Keratinocyte (primary cell): ENCODE data around the gene RAD54L. TPM values are rescaled to one million over a fixed set of nuclear protein-coding genes. Genes with fewer than 3 reads are reported as not detected.

Source experiments
- DNase-seq: peaks from one replicate; pipeline ENCODE4 v3.0.0-alpha.2; 2011; ENCODE audit warnings: low read depth, missing footprints, low spot score
- FAIRE-seq: peaks from 2 replicates; lab custom pipeline; 2011; peaks lifted over from hg19 to GRCh38; lab: Jason Lieb, UNC
- H2AFZ ChIP-seq: 2 replicates; pipeline ENCODE4 v1.6.0; 2012; ENCODE audit warnings: low read length, control low read depth, inconsistent platforms; ENCODE audit not compliant: control insufficient read depth
- H3K27ac ChIP-seq: 2 replicates; pipeline ENCODE4 v1.5.1; 2011; ENCODE audit warnings: low read length; ENCODE audit not compliant: control insufficient read depth, insufficient read depth
- H3K27me3 ChIP-seq: 3 replicates; pipeline ENCODE4 v1.6.0; 2011; ENCODE audit warnings: low read length; ENCODE audit not compliant: control insufficient read depth, insufficient read depth; ENCODE audit errors: extremely low read depth
- H3K36me3 ChIP-seq, 2 experiments: 2 replicates in 1 of 2; 3 replicates in 1 of 2; pipeline ENCODE4 v1.5.1; 2011; ENCODE audit warnings: low read length in 2 of 2, mild to moderate bottlenecking in 1 of 2; ENCODE audit not compliant: control insufficient read depth in 2 of 2, insufficient read depth in 2 of 2; ENCODE audit errors: extremely low read depth in 1 of 2
- H3K4me1 ChIP-seq: 3 replicates; pipeline ENCODE4 v1.5.1; 2011; ENCODE audit warnings: low read length; ENCODE audit not compliant: control insufficient read depth, insufficient read depth; ENCODE audit errors: extremely low read depth
- H3K4me2 ChIP-seq: 3 replicates; pipeline ENCODE4 v1.6.0; 2011; ENCODE audit warnings: low read depth, low read length; ENCODE audit not compliant: control insufficient read depth, insufficient read depth; ENCODE audit errors: extremely low read depth
- H3K4me3 ChIP-seq, 3 experiments: fragments of 200-600 bp in 1 of 3; sonication (generic) in 1 of 3; 2 replicates in 2 of 3; 3 replicates in 1 of 3; pipeline ENCODE4 v1.5.1; 2011 to 2016; ENCODE audit warnings: low read length in 3 of 3, mild to moderate bottlenecking in 3 of 3, control low read depth in 2 of 3, inconsistent platforms in 1 of 3, low read depth in 1 of 3, mixed read lengths in 1 of 3, mixed run types in 1 of 3, moderate library complexity in 1 of 3; ENCODE audit not compliant: control insufficient read depth in 2 of 3, insufficient read depth in 2 of 3; ENCODE audit errors: extremely low read depth in 1 of 3
- H3K79me2 ChIP-seq: 2 replicates; pipeline ENCODE4 v1.6.0; 2012; ENCODE audit warnings: low read length; ENCODE audit not compliant: control insufficient read depth, insufficient read depth
- H3K9ac ChIP-seq: 3 replicates; pipeline ENCODE4 v1.6.0; 2011; ENCODE audit warnings: low read length; ENCODE audit not compliant: control insufficient read depth, insufficient read depth; ENCODE audit errors: extremely low read depth
- H3K9me1 ChIP-seq: 3 replicates; pipeline ENCODE4 v1.6.0; 2011; ENCODE audit warnings: low read length; ENCODE audit not compliant: control insufficient read depth, insufficient read depth; ENCODE audit errors: extremely low read depth
- H3K9me3 ChIP-seq: 2 replicates; pipeline ENCODE4 v1.5.1; 2012; ENCODE audit warnings: low read depth, low read length; ENCODE audit not compliant: control insufficient read depth
- H4K20me1 ChIP-seq: 3 replicates; pipeline ENCODE4 v1.6.0; 2011; ENCODE audit warnings: low read length; ENCODE audit not compliant: control insufficient read depth, insufficient read depth; ENCODE audit errors: extremely low read depth
- EZH2 ChIP-seq: IDR thresholded peaks from one replicate; pipeline ENCODE4 v1.6.1; 2012; ENCODE audit warnings: inconsistent platforms, mild to moderate bottlenecking, low read length, moderate library complexity
- dilution Hi-C: fragments of 300-500 bp; cut with MboI; formaldehyde crosslinking; loops from one replicate; pipeline ENCODE4 v1.7.0; 2020; ENCODE audit warnings: low sequenced_read_pairs; ENCODE audit not compliant: extremely low pct_ligation_motif_present
- polyA plus RNA-seq, 5 experiments: library from polyadenylated mRNA; depleted of rRNA in 3 of 5; stranded (reverse) in 3 of 5; stranded (forward) in 1 of 5; unstranded in 1 of 5; fragments of >200 nt; gene quantifications; 1 replicate in 1 of 5; 2 replicates in 3 of 5; 3 replicates in 1 of 5; pipeline versions ENCODE4 v1.2.1 to v1.2.3, GENCODE V29; 2011 to 2012; ENCODE audit warnings: missing spikeins in 2 of 5, low read depth in 1 of 5, low replicate concordance in 1 of 5
- TF ChIP-seq, protein P1 (sequence below), 3 experiments: IDR thresholded peaks in 1 of 3; conservative IDR thresholded peaks in 1 of 3; optimal IDR thresholded peaks in 1 of 3; 2 replicates in 2 of 3; 3 replicates in 1 of 3; pipeline versions ENCODE3 to v1.5.1; 2011; ENCODE audit warnings: low read length in 3 of 3, mild to moderate bottlenecking in 3 of 3, moderate library complexity in 2 of 3, control low read depth in 1 of 3, inconsistent platforms in 1 of 3; ENCODE audit not compliant: insufficient read depth in 2 of 3; ENCODE audit errors: extremely low read depth in 1 of 3

RAD54L gene
- polyA plus RNA-seq, 1 donor (not counting 4 experiments of a cell fraction or from before 2014, with no cell fraction given) = 3.8 TPM

DNA sequence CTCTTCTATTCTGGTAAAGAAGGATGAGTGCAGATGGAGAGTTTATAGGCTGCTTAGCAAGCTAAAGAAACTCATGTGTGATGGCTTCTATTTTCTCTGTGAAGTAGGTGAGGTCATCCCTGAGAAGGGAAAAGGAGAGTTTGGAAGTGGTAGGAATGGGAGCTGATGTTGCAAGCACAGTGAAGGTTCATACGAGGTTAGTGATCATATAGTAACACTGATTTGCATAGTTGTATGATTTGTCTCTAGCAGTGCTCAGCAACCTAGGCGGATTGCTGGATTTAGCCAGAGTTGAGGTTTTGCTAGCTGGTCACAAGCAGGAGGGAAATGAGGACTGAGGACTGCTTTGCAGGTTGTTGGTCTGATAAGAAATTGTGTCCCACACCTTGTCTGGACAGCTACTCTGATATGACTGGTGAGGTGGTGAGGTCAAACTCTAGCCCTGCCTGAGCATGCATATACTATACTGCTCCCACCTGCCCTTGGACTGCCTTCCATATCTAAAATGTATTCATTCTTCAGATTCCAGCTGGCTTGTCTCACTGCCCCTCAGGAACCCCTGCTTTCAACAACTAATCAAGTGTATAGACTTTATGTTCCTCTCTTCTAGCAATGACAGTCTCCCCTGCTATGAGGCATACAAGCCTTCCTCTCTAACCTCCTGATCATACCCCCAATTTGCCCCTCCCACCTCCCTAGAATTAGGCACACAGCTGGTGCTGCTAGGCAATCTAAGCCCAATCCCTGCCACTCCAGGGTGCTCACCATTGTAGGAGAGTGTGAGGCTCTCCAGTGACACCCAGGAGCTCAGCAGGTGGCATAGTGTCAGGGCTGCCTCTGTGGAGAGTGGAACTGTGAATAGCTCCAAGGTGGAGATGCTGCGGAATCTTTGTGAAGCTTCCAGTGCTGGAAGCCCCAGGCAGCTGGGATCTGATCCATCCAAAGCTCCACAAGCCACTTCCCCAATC is 37.3 kb downstream of the RAD54L start:
- H3K79me2 ChIP-seq = no peaks in the 10 kb centered on the region
- H3K27me3 ChIP-seq = no peaks in the 10 kb centered on the region
- TF ChIP-seq, protein P1, sequence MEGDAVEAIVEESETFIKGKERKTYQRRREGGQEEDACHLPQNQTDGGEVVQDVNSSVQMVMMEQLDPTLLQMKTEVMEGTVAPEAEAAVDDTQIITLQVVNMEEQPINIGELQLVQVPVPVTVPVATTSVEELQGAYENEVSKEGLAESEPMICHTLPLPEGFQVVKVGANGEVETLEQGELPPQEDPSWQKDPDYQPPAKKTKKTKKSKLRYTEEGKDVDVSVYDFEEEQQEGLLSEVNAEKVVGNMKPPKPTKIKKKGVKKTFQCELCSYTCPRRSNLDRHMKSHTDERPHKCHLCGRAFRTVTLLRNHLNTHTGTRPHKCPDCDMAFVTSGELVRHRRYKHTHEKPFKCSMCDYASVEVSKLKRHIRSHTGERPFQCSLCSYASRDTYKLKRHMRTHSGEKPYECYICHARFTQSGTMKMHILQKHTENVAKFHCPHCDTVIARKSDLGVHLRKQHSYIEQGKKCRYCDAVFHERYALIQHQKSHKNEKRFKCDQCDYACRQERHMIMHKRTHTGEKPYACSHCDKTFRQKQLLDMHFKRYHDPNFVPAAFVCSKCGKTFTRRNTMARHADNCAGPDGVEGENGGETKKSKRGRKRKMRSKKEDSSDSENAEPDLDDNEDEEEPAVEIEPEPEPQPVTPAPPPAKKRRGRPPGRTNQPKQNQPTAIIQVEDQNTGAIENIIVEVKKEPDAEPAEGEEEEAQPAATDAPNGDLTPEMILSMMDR (optimal IDR thresholded peaks at IDR 0.05 in 1 of 3, IDR thresholded peaks at IDR 0.05 in 1 of 3, conservative IDR thresholded peaks at IDR 0.05 in 1 of 3; ENCODE audit: extremely low read depth in 1 of 3, insufficient read depth in 2 of 3, low read length in 3 of 3) = no peak
- no peak for TF ChIP-seq EZH2
- H3K9ac ChIP-seq = no peak overlapping the region
- H3K9me3 ChIP-seq = no peaks in the 10 kb centered on the region
- H3K36me3 ChIP-seq = peaks cover 27 to 38% of the 10 kb centered on the region in 2 experiments
- no peak for FAIRE-seq
- no peak overlapping the region for H2AFZ ChIP-seq
- H3K9me1 ChIP-seq = peaks cover 2% of the 10 kb centered on the region
- no peak for DNase-seq
- no peaks in the 10 kb centered on the region for H4K20me1 ChIP-seq
- no peak overlapping the region for H3K4me2 ChIP-seq
- H3K4me1 ChIP-seq = peaks cover 17% of the 10 kb centered on the region
- dilution Hi-C loops = no loop called here
- H3K4me3 ChIP-seq = no peak overlapping the region
- H3K27ac ChIP-seq = no peak overlapping the region

DNA sequence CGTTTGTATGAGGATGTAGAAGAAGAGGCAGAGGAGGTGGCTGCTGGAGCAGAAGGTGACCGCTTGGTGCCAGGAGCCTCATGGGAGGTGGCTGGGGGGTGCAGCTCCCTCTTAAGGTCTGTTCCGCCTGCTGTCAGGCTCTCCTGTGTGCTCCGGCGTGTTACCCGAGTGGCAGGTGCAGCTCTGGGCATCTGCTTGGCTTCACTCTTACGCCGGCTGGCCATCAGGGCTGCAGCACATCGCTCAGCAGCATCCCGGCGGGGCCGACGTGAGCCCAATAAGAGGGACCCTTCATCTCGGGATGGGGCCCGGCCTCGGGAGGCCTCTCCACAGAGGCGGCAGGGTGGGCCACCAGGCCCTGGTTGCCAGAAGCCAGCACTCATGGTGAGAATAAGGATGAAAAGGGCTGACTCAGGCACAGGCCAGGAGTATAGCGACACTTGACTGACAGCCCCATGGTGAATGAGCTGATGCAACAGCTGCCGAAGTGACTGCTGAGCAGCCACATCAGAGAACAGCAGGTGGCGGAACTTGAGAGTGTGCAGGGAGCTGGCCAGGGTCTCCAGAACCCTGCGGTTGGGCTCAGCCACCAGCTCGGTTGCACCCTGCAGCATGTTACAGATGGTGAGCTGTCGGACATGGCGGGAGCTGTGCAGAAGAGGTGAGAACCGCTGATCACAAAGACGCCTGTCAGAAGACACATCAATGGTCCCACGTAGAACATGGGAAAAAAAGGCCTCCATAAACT is 38.3 kb downstream of the RAD54L start:
- Histone ChIP-seq H3K27ac (no peak overlapping the region), H3K4me2 (no peak overlapping the region), H3K27me3 (no peaks in the 10 kb centered on the region), H2AFZ (no peak overlapping the region), H3K79me2 (no peaks in the 10 kb centered on the region), H3K9ac (no peak overlapping the region), H4K20me1 (no peaks in the 10 kb centered on the region), H3K9me1 (peaks cover 2% of the 10 kb centered on the region), H3K4me1 (peaks cover 19% of the 10 kb centered on the region), H3K4me3 (no peak overlapping the region), H3K9me3 (no peaks in the 10 kb centered on the region), H3K36me3 (peaks cover 24 to 29% of the 10 kb centered on the region in 2 experiments)
- FAIRE-seq (no peak), DNase-seq (no peak)
- dilution Hi-C loops = no loop called here
- TF ChIP-seq, protein P1 (optimal IDR thresholded peaks at IDR 0.05 in 1 of 3, IDR thresholded peaks at IDR 0.05 in 1 of 3, conservative IDR thresholded peaks at IDR 0.05 in 1 of 3; ENCODE audit: extremely low read depth in 1 of 3, insufficient read depth in 2 of 3, low read length in 3 of 3) = no peak
- TF ChIP-seq EZH2 = no peak
